Measurements from ENCODE around the gene BAHD1. TPM values are rescaled to one million over a fixed set of nuclear protein-coding genes. Genes with fewer than 3 reads are reported as not detected.

The BAHD1 gene
- total and polyA plus RNA-seq, 2 donors (not counting 3 experiments of a cell fraction or from before 2014, with no cell fraction given), result 6.3 to 19.1 TPM

- dilution Hi-C loops (cut with MboI; ENCODE audit: extremely low pct_ligation_motif_present, low sequenced_read_pairs) (no loop called here), intact Hi-C loops (cut with micrococcal nuclease) (no loop called here)
- CTCF ChIA-PET, result interaction anchor here (0.6 kb wide), 1 partner anchor 19 kb away, joined by 4 read pairs; no protein-coding TSS in a partner anchor
- no peaks in the 10 kb centered on the region for H4K20me1 ChIP-seq (replicated peaks; ENCODE audit: control insufficient read depth, extremely low read depth, insufficient read depth, low read length)
- no peak for DNase-seq (ENCODE audit: low read depth, low spot score)
- no peak overlapping the region for H3K4me3 ChIP-seq (replicated peaks in 1 of 3; ENCODE audit: insufficient read depth in 1 of 3, low read depth in 1 of 3, low read length in 3 of 3)
- H3K9me3 ChIP-seq (replicated peaks; ENCODE audit: control insufficient read depth, insufficient read depth, low read length), result no peaks in the 10 kb centered on the region
- no peak overlapping the region for H3K27ac ChIP-seq (ENCODE audit: insufficient read depth, low read depth, low read length)
- no TSS peak for BruUV-seq (replicated peaks)
- H3K9ac ChIP-seq (replicated peaks; ENCODE audit: extremely low read depth, insufficient read depth, low read length), result no peak overlapping the region
- no peak overlapping the region for H2AFZ ChIP-seq (ENCODE audit: low read depth, low read length)
- FAIRE-seq, result no peak
- peaks cover under 1% of the 10 kb centered on the region for H3K4me1 ChIP-seq (ENCODE audit: control insufficient read depth, extremely low read depth, insufficient read depth, low read length)
- POLR2A ChIA-PET, result no interaction called here
- no peaks in the 10 kb centered on the region for H3K27me3 ChIP-seq (ENCODE audit: control insufficient read depth in 2 of 2, insufficient read depth in 2 of 2, low read length in 2 of 2)
- H3K36me3 ChIP-seq (ENCODE audit: control insufficient read depth in 2 of 2, extremely low read depth in 1 of 2, insufficient read depth in 2 of 2, low read length in 2 of 2), result peaks cover 0 to 23% of the 10 kb centered on the region in 2 experiments
- H3K79me2 ChIP-seq (ENCODE audit: control insufficient read depth, insufficient read depth, low read length), result no peaks in the 10 kb centered on the region
- H3K9me1 ChIP-seq (replicated peaks; ENCODE audit: control insufficient read depth, extremely low read depth, insufficient read depth, low read length), result no peaks in the 10 kb centered on the region
- H3K4me2 ChIP-seq (ENCODE audit: insufficient read depth, low read length), result no peak overlapping the region
- TF ChIP-seq, protein P1, sequence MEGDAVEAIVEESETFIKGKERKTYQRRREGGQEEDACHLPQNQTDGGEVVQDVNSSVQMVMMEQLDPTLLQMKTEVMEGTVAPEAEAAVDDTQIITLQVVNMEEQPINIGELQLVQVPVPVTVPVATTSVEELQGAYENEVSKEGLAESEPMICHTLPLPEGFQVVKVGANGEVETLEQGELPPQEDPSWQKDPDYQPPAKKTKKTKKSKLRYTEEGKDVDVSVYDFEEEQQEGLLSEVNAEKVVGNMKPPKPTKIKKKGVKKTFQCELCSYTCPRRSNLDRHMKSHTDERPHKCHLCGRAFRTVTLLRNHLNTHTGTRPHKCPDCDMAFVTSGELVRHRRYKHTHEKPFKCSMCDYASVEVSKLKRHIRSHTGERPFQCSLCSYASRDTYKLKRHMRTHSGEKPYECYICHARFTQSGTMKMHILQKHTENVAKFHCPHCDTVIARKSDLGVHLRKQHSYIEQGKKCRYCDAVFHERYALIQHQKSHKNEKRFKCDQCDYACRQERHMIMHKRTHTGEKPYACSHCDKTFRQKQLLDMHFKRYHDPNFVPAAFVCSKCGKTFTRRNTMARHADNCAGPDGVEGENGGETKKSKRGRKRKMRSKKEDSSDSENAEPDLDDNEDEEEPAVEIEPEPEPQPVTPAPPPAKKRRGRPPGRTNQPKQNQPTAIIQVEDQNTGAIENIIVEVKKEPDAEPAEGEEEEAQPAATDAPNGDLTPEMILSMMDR (IDR thresholded peaks at IDR 0.05; ENCODE audit: extremely low read depth in 1 of 2, insufficient read depth in 1 of 2, low read depth in 1 of 2, low read length in 2 of 2), result no peak
- TF ChIP-seq MYC (IDR thresholded peaks at IDR 0.05; ENCODE audit: low read depth, low read length) (no peak), JUN (IDR thresholded peaks at IDR 0.05; ENCODE audit: borderline replicate concordance, insufficient read depth, insufficient read length, low read depth) (no peak), FOS (IDR thresholded peaks at IDR 0.05; ENCODE audit: borderline replicate concordance, insufficient read depth, low read length) (no peak), POLR2A (IDR thresholded peaks at IDR 0.05; ENCODE audit: low read depth, low read length) (no peak), GATA2 (IDR thresholded peaks at IDR 0.05; ENCODE audit: insufficient read depth, insufficient read length, low read depth, low read length) (no peak), EZH2 (IDR thresholded peaks at IDR 0.05; ENCODE audit: borderline replicate concordance, low read depth, low read length, severe bottlenecking) (no peak), POLR2AphosphoS5 (IDR thresholded peaks at IDR 0.05; ENCODE audit: insufficient read depth, low read depth, low read length) (no peak)
- TF ChIP-seq, protein P2, sequence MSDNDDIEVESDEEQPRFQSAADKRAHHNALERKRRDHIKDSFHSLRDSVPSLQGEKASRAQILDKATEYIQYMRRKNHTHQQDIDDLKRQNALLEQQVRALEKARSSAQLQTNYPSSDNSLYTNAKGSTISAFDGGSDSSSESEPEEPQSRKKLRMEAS (IDR thresholded peaks at IDR 0.05; ENCODE audit: insufficient read depth, insufficient read length), result no peak
These were observed 25.9 kb downstream of the BAHD1 start for GRCh38 chr15:40466426-40467260.
